IMR-90 (cell line): ENCODE measurements around the gene MYL6. TPM values are rescaled to one million over a fixed set of nuclear protein-coding genes. Genes with fewer than 3 reads are reported as not detected.

ENCODE experiments used
- ATAC-seq: fragments of 200-7000 bp; cut with Tn5 transposase; 2 replicates; pipeline ENCODE4 v1.9.1; 2020; ENCODE audit warnings: low read depth, mild to moderate bottlenecking, moderate library complexity
- BruUV-seq: library from RNA; stranded (reverse); fragments of 400-500 nt; replicated peaks from 2 replicates; lab custom pipeline; 2021; lab: Mats Ljungman, UMichigan
- CTCF ChIA-PET: fragments of 300-600 bp; formaldehyde crosslinking; extraction: SDS; loops from one replicate; lab custom pipeline; 2021; ENCODE audit warnings: antibody characterized with exemption; lab: Yijun Ruan, JAX
- POLR2A ChIA-PET: fragments of 300-600 bp; sonication (Branson Sonifier 250); formaldehyde crosslinking; loops from one replicate; lab custom pipeline; 2022; ENCODE audit warnings: antibody characterized with exemption; ENCODE audit not compliant: unreplicated experiment; lab: Charles Lee
- DNase-seq: peaks from one replicate; pipeline ENCODE4 v3.0.0; 2013
- H2AFZ ChIP-seq: replicated peaks from 2 replicates; pipeline ENCODE3; 2013; ENCODE audit warnings: low read length, mild to moderate bottlenecking; ENCODE audit not compliant: poor library complexity
- H2AK5ac ChIP-seq: 2 replicates; pipeline ENCODE4 v1.6.1; 2013; ENCODE audit warnings: low read depth, low read length, inconsistent platforms
- H2AK9ac ChIP-seq: replicated peaks from 2 replicates; pipeline ENCODE3; 2013; ENCODE audit warnings: mild to moderate bottlenecking, low read depth, low read length, moderate library complexity; ENCODE audit not compliant: poor library complexity
- H2BK120ac ChIP-seq: 2 replicates; pipeline ENCODE4 v1.6.1; 2013; ENCODE audit warnings: low read depth, low read length, inconsistent platforms
- H2BK15ac ChIP-seq: 3 replicates; pipeline ENCODE4 v1.6.1; 2013; ENCODE audit warnings: low read depth, low read length, inconsistent platforms
- H2BK20ac ChIP-seq: 2 replicates; pipeline ENCODE4 v1.6.1; 2013; ENCODE audit warnings: low read depth, mild to moderate bottlenecking, inconsistent platforms, low read length, moderate library complexity
- H2BK5ac ChIP-seq: 2 replicates; pipeline ENCODE4 v1.6.1; 2013; ENCODE audit warnings: mild to moderate bottlenecking, low read depth, low read length, inconsistent platforms; ENCODE audit not compliant: poor library complexity, severe bottlenecking
- H3K14ac ChIP-seq: replicated peaks from 2 replicates; pipeline ENCODE4 v1.6.1; 2013; ENCODE audit warnings: low read depth, low read length, inconsistent platforms
- H3K18ac ChIP-seq: 2 replicates; pipeline ENCODE4 v1.6.1; 2013; ENCODE audit warnings: low read depth, low read length, control low read depth
- H3K23ac ChIP-seq: 2 replicates; pipeline ENCODE4 v1.6.1; 2013; ENCODE audit warnings: low read depth, low read length, inconsistent platforms
- H3K27ac ChIP-seq: 2 replicates; pipeline ENCODE4 v1.5.1; 2013; ENCODE audit warnings: mild to moderate bottlenecking, control low read depth, low read length; ENCODE audit not compliant: insufficient read depth
- H3K27me3 ChIP-seq: 2 replicates; pipeline ENCODE4 v1.6.1; 2013; ENCODE audit warnings: low read length; ENCODE audit not compliant: control insufficient read depth, insufficient read depth
- H3K36me3 ChIP-seq: 2 replicates; pipeline ENCODE4 v1.6.1; 2013; ENCODE audit warnings: low read length, mixed read lengths; ENCODE audit not compliant: control insufficient read depth, insufficient read depth
- H3K4ac ChIP-seq: 2 replicates; pipeline ENCODE4 v1.6.1; 2013; ENCODE audit warnings: low read depth, low read length, inconsistent platforms
- H3K4me1 ChIP-seq: 2 replicates; pipeline ENCODE4 v1.6.1; 2013; ENCODE audit warnings: low read length, mixed read lengths; ENCODE audit not compliant: control insufficient read depth, insufficient read depth
- H3K4me2 ChIP-seq: 2 replicates; pipeline ENCODE4 v1.6.1; 2013; ENCODE audit warnings: low read depth, mild to moderate bottlenecking, control low read depth, low read length, moderate library complexity
- H3K4me3 ChIP-seq: 2 replicates; pipeline ENCODE4 v1.5.1; 2013; ENCODE audit warnings: low read depth, mild to moderate bottlenecking, control low read depth, low read length, moderate library complexity; ENCODE audit not compliant: insufficient read depth
- H3K56ac ChIP-seq: 2 replicates; pipeline ENCODE4 v1.6.1; 2013; ENCODE audit warnings: low read length, inconsistent platforms; ENCODE audit not compliant: insufficient read depth; ENCODE audit errors: extremely low read depth
- H3K79me1 ChIP-seq, 2 experiments: 2 replicates each; pipeline ENCODE4 v1.6.1; 2013; ENCODE audit warnings: low read length in 2 of 2, inconsistent platforms in 1 of 2, low read depth in 1 of 2
- H3K9ac ChIP-seq: 2 replicates; pipeline ENCODE4 v1.6.1; 2013; ENCODE audit warnings: low read depth, low read length, control low read depth
- H3K9me1 ChIP-seq: 2 replicates; pipeline ENCODE4 v1.6.1; 2013; ENCODE audit warnings: low read length, inconsistent platforms; ENCODE audit not compliant: insufficient read depth
- H3K9me3 ChIP-seq: 2 replicates; pipeline ENCODE4 v1.6.1; 2013; ENCODE audit warnings: low read length; ENCODE audit not compliant: control insufficient read depth, insufficient read depth
- H4K20me1 ChIP-seq: 2 replicates; pipeline ENCODE4 v1.6.1; 2013; ENCODE audit warnings: low read length, inconsistent platforms; ENCODE audit not compliant: insufficient read depth
- H4K5ac ChIP-seq: 2 replicates; pipeline ENCODE4 v1.6.1; 2013; ENCODE audit warnings: mild to moderate bottlenecking, low read depth, low read length, control low read depth
- H4K8ac ChIP-seq, 2 experiments: 2 replicates each; pipeline ENCODE4 v1.6.1; 2013; ENCODE audit warnings: low read depth in 2 of 2, low read length in 2 of 2, control low read depth in 1 of 2, inconsistent platforms in 1 of 2
- H4K91ac ChIP-seq: 2 replicates; pipeline ENCODE4 v1.6.1; 2013; ENCODE audit warnings: low read depth, low read length, inconsistent platforms; ENCODE audit not compliant: insufficient read depth
- BHLHE40 ChIP-seq: fragments of 150-350 bp; IDR thresholded peaks from 2 replicates; pipeline ENCODE4 v1.6.1; 2016; ENCODE audit warnings: mild to moderate bottlenecking, low read depth, low read length
- CEBPB ChIP-seq: IDR thresholded peaks from 2 replicates; pipeline ENCODE4 v1.6.1; 2012; ENCODE audit warnings: low read depth, low read length, improper control_type of control experiment
- CHD1 ChIP-seq: IDR thresholded peaks from 2 replicates; pipeline ENCODE4 v1.6.1; 2012; ENCODE audit warnings: low read depth, low read length, improper control_type of control experiment
- CTCF ChIP-seq: conservative IDR thresholded peaks from 2 replicates; pipeline ENCODE4 v1.5.1; 2012; ENCODE audit warnings: mild to moderate bottlenecking, low read depth, low read length, improper control_type of control experiment
- FOS ChIP-seq: fragments of 150-350 bp; IDR thresholded peaks from 2 replicates; pipeline ENCODE4 v1.6.1; 2016; ENCODE audit warnings: low read depth, low read length
- MAFK ChIP-seq: IDR thresholded peaks from 2 replicates; pipeline ENCODE4 v1.6.1; 2012; ENCODE audit warnings: low read depth, low read length, improper control_type of control experiment
- MAZ ChIP-seq: IDR thresholded peaks from 2 replicates; pipeline ENCODE4 v1.6.1; 2012; ENCODE audit warnings: low read depth, mild to moderate bottlenecking, low read length, improper control_type of control experiment, moderate library complexity, borderline replicate concordance
- POLR2A ChIP-seq: IDR thresholded peaks from 2 replicates; pipeline ENCODE4 v1.6.1; 2012; ENCODE audit warnings: mild to moderate bottlenecking, low read depth, low read length
- RAD21 ChIP-seq: IDR thresholded peaks from 2 replicates; pipeline ENCODE4 v1.6.1; 2012; ENCODE audit warnings: low read length, improper control_type of control experiment
- SMC3 ChIP-seq: fragments of 150-350 bp; IDR thresholded peaks from 2 replicates; pipeline ENCODE4 v1.6.1; 2016; ENCODE audit warnings: low read depth, mild to moderate bottlenecking, antibody characterized with exemption, low read length, moderate library complexity
- WGBS, 2 experiments: methylation state at CpG; one replicate each; pipeline versions ENCODE4 v1.1.5 to v1.1.7; 2013; ENCODE audit warnings: missing lambda C conversion rate in 2 of 2; ENCODE audit not compliant: insufficient read length in 1 of 2; ENCODE audit errors: extremely low coverage in 2 of 2; 5-methylcytosine and 5-hydroxymethylcytosine counted together
- dilution Hi-C: fragments of 300-500 bp; cut with HindIII; formaldehyde crosslinking; loops from one replicate; pipeline ENCODE4 v1.14.3; 2018; ENCODE audit warnings: low sequenced_read_pairs; ENCODE audit not compliant: unreplicated experiment
- in situ Hi-C: fragments of 300-500 bp; cut with MboI; formaldehyde crosslinking; loops from 3 replicates; pipeline ENCODE4 v1.14.3; 2019; ENCODE audit warnings: low sequenced_read_pairs, inconsistent platforms, mixed read lengths
- intact Hi-C: fragments of 100-400 bp; cut with micrococcal nuclease; formaldehyde crosslinking; loops from 2 replicates; pipeline ENCODE4 v1.10.0; 2022
- polyA plus RNA-seq, 3 experiments: library from polyadenylated mRNA; depleted of rRNA; stranded (reverse); fragments of >200 nt; gene quantifications; 2 replicates each; pipeline ENCODE4 v1.2.3, GENCODE V29; 2012; ENCODE audit warnings: low replicate concordance in 1 of 3
- total RNA-seq: library from RNA; depleted of rRNA; stranded (reverse); fragments of >200 nt; gene quantifications from 2 replicates; pipeline ENCODE4 v1.2.3, GENCODE V29; 2012

The MYL6 gene
- total and polyA plus RNA-seq, 2 of the 4 experiments (the other 2 are of a cell fraction): 4,816 to 6,979 TPM

- H3K23ac ChIP-seq: peak overlapping the region; percentile 74
- intact Hi-C loops: loop anchor here (2.0 kb wide), 3 partner anchors 31 to 63 kb away; partner anchors contain the start of genes RNF41 and ZC3H10
- peak overlapping the region; percentile 82 for H3K14ac ChIP-seq
- peak overlapping the region; percentile 76 for H3K9ac ChIP-seq
- H3K27ac ChIP-seq: peak overlapping the region; percentile 88
- 0% methylated on average over 10 of the region's 45 CpGs; no CpG with 5 or more reads in 1 of the 2 experiments for WGBS, 2 experiments
- peak overlapping the region; percentile 87 for H2AFZ ChIP-seq
- peaks cover 27 to 72% of the 10 kb centered on the region in 2 experiments for H3K79me1 ChIP-seq
- peak overlapping the region; percentile 59; the same call in 1 of the 3 replicates for H2BK15ac ChIP-seq
- H3K4ac ChIP-seq: peak overlapping the region; percentile 96
- ATAC-seq (peak; percentile 52), DNase-seq (peak; percentile 83)
- TF ChIP-seq RAD21: peak; percentile 43
- no peak for TF ChIP-seq POLR2A
- TF ChIP-seq CHD1: no peak
- TF ChIP-seq MAFK: no peak
- 0 out of 2 replicates have a peak, but pooled peaks have one; percentile 14 for TF ChIP-seq CEBPB
- no peak for TF ChIP-seq FOS
- TF ChIP-seq CTCF: peak; percentile 80
- TF ChIP-seq BHLHE40: no peak
- no peak for TF ChIP-seq SMC3
- peak; percentile 56; the same call in 1 of the 2 replicates for TF ChIP-seq MAZ
- H3K36me3 ChIP-seq: peaks cover 38% of the 10 kb centered on the region
- dilution Hi-C loops: no loop called here
- peak overlapping the region; percentile 77 for H4K5ac ChIP-seq
- peak overlapping the region; percentile 84 for H4K91ac ChIP-seq
- no peaks in the 10 kb centered on the region for H3K27me3 ChIP-seq
- H3K9me1 ChIP-seq: peaks cover 6% of the 10 kb centered on the region; the same call in 1 of the 2 replicates
- H3K4me2 ChIP-seq: peak overlapping the region; percentile 87
- H3K9me3 ChIP-seq: no peaks in the 10 kb centered on the region
- peak overlapping the region; percentile 72 for H3K18ac ChIP-seq
- peaks cover 22% of the 10 kb centered on the region for H3K4me1 ChIP-seq
- peak overlapping the region; percentile 86 for H2AK5ac ChIP-seq
- POLR2A ChIA-PET: interaction anchor here (1.6 kb wide), 1 partner anchor 29 kb away, joined by 8 read pairs; the partner anchor contains the start of gene ESYT1
- H2BK20ac ChIP-seq: 0 out of 2 replicates have a peak overlapping the region, but pooled peaks have one; percentile 4
- H3K56ac ChIP-seq: peak overlapping the region; percentile 66
- H3K4me3 ChIP-seq: peak overlapping the region; percentile 42
- H4K20me1 ChIP-seq: peaks cover 41% of the 10 kb centered on the region
- in situ Hi-C loops: no loop called here
- H2BK120ac ChIP-seq: peak overlapping the region; percentile 43; the same call in 1 of the 2 replicates
- peak overlapping the region; percentile 89 to 91 for H4K8ac ChIP-seq
- BruUV-seq: no TSS peak
- CTCF ChIA-PET: no interaction called here
- H2AK9ac ChIP-seq: peak overlapping the region; percentile 87
- H2BK5ac ChIP-seq: peak overlapping the region; percentile 75
These were observed 744 bp upstream of the MYL6 start for GRCh38 chr12:56157201-56158028.
